ENCODE measurements around the gene C1orf226.
"Not testable (repeated sequence)": the region's sequence is repeated elsewhere in the genome, so short reads cannot be mapped to it uniquely, and the experiment has no call there.

The C1orf226 gene, protein sequence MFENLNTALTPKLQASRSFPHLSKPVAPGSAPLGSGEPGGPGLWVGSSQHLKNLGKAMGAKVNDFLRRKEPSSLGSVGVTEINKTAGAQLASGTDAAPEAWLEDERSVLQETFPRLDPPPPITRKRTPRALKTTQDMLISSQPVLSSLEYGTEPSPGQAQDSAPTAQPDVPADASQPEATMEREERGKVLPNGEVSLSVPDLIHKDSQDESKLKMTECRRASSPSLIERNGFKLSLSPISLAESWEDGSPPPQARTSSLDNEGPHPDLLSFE

DNA sequence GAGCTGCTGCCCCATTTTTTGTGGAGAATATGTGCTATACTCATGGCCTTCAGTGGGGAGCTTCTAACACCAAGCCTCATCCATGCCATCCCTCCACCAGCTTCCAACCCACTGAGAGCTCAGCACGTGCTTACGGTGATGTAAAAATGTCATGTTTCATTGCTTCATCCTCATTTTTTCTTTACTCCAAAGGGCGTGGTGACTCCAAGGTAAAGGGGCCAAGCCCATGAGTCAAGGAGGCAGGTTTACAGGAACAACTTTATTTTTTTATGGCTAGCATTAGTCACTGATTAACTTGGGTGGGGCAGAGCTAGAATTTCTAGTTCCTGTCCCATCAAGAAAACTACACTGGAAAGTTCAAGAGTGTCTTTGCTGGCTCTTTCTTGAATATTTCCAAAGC, at the start of gene C1orf226:
Gene C1orf226, plus strand, starts transcription at position 346 of the 400 bp plus-strand sequence. CDS start 174 bp downstream, outside the sequence.
- H3K36me3 ChIP-seq (ENCODE audit: control insufficient read depth, insufficient read depth, low read length, severe bottlenecking), result no peaks in the 10 kb centered on the region
- no peaks in the 10 kb centered on the region for H3K4me1 ChIP-seq (ENCODE audit: control insufficient read depth, insufficient read depth, low read length)

DNA sequence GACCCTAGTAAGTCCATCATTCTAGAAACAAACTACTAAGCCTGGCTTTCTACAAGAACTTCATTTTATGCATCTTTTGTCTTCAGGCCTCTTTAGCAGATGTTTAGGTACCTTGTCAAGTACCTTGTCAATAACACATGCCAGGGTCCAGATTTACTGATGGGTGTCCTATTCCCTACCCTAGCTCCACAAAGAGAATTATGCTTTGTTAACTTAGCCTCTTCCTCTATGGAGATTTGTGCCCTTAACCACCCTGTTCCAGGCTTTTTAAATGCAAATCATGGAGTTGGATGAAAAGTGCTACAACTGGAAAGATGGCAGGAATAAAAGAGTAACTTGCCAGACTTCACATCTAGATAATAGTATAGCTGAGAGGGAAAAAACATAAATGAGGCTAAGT, 47.5 kb upstream of the C1orf226 start:
- Histone ChIP-seq H3K4me1 (ENCODE audit: control insufficient read depth, insufficient read depth, low read length) (peaks cover 4% of the 10 kb centered on the region), H3K9ac (ENCODE audit: low read length) (no peak overlapping the region), H3K9me3 (ENCODE audit: control insufficient read depth, low read length) (no peaks in the 10 kb centered on the region), H3K27me3 (replicated peaks; ENCODE audit: control insufficient read depth, insufficient read depth, low read length) (peaks cover 27% of the 10 kb centered on the region), H3K4me3 (ENCODE audit: low read length) (no peak overlapping the region), H3K36me3 (ENCODE audit: control insufficient read depth, insufficient read depth, low read length, severe bottlenecking) (no peaks in the 10 kb centered on the region)
- no peak for DNase-seq (ENCODE audit: low read depth)

More for the DNA sequence above, at the start of gene C1orf226:
- Histone ChIP-seq H3K27me3 (replicated peaks; ENCODE audit: control insufficient read depth, insufficient read depth, low read length) (peaks cover 3% of the 10 kb centered on the region), H3K9ac (ENCODE audit: low read length) (no peak within 1 kb of the TSS), H3K4me3 (ENCODE audit: low read length) (no peak within 1 kb of the TSS), H3K9me3 (ENCODE audit: control insufficient read depth, low read length) (no peaks in the 10 kb centered on the region)
- DNase-seq (ENCODE audit: low read depth), result no peak

DNA sequence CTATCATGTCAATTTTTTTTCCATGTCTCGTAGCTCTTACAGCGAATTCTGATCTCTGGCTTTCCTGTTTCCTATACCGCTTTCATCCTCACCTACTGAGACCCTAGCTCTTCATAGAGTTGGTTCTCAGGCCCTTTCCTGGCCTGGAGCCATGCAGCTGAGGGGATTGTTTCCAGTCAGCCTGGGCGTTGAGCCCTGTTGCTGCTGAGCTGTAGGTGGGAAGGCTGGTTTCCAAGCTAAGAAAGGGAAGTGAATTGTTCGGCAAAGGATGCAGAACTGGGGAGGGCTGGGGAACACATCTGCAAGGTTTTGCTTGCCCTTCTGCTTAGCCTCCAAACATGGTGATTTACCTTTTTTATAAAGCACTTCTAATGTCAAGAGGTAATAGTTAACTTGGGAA, 46.4 kb upstream of the C1orf226 start:
- Histone ChIP-seq H3K4me3 (ENCODE audit: low read length) (no peak overlapping the region), H3K4me1 (ENCODE audit: control insufficient read depth, insufficient read depth, low read length) (peaks cover 2% of the 10 kb centered on the region), H3K9me3 (ENCODE audit: control insufficient read depth, low read length) (no peaks in the 10 kb centered on the region), H3K36me3 (ENCODE audit: control insufficient read depth, insufficient read depth, low read length, severe bottlenecking) (no peaks in the 10 kb centered on the region), H3K27me3 (replicated peaks; ENCODE audit: control insufficient read depth, insufficient read depth, low read length) (peaks cover 27% of the 10 kb centered on the region), H3K9ac (ENCODE audit: low read length) (no peak overlapping the region)
- DNase-seq (ENCODE audit: low read depth), result no peak

DNA sequence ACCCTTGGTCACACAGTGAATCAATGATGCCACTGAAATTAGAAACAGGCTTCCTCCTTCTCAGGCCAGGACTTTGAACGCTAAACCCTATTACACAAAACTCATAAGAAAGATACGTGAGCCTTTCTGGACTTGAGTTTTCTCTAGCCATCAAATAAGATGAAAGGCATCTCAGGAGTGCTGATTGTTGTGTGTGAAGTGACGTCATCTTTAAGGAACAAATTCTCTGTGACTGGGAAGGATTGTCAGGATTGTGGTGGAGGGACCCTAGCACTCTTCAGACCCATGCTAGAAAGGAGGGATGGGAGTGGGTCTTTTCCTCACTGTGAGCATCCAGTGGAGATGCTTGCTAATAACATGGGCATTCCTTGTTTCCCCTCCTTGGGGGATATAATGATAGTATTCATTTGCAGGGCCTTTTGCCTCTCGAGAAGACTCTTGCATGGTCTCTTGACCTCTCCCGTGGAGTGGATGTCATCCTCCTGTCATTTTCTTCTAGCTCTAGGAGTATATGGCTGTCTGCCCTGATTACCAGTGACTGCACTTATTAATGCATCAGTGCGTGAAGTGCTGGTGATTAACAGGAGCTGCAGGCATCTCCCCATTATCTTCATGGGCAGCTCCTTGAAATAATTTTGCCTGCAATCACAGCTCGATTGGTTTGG, 44.8 kb upstream of the C1orf226 start:
- no peaks in the 10 kb centered on the region for H3K9me3 ChIP-seq (ENCODE audit: control insufficient read depth, low read length)
- H3K9ac ChIP-seq (ENCODE audit: low read length), result no peak overlapping the region
- H3K4me1 ChIP-seq (ENCODE audit: control insufficient read depth, insufficient read depth, low read length), result no peaks in the 10 kb centered on the region
- no peak overlapping the region for H3K4me3 ChIP-seq (ENCODE audit: low read length)
- DNase-seq (ENCODE audit: low read depth), result no peak
- no peaks in the 10 kb centered on the region for H3K36me3 ChIP-seq (ENCODE audit: control insufficient read depth, insufficient read depth, low read length, severe bottlenecking)
- H3K27me3 ChIP-seq (replicated peaks; ENCODE audit: control insufficient read depth, insufficient read depth, low read length), result peaks cover 31% of the 10 kb centered on the region

DNA sequence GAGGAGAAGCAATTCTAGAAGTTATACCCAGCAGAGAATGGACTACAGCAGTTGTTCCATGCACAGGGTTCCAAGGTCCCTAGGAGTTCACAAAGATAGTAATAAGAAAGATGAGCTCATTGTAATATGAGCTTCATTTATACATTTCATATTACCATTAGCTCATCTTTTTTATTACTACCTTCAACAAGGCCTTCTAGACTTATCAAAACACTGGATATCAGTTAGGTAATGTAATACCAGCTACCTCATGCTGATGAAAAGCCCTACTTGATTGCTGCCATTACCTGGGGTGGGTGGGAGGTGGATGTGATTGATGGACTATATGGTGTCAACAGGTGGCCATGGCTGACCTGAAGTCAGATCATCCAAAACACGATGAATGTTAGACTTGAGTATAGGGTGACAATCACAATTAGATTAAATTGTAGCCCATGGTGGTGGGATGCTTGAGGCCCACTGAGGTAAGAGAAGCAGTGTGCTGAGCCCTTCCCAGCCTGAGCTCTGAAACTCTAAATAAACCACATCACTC, 39.0 kb upstream of the C1orf226 start:
- no peak for DNase-seq (ENCODE audit: low read depth)
- no peaks in the 10 kb centered on the region for H3K36me3 ChIP-seq (ENCODE audit: control insufficient read depth, insufficient read depth, low read length, severe bottlenecking)
- no peak overlapping the region for H3K9ac ChIP-seq (ENCODE audit: low read length)
- peaks cover 7% of the 10 kb centered on the region for H3K27me3 ChIP-seq (replicated peaks; ENCODE audit: control insufficient read depth, insufficient read depth, low read length)
- no peaks in the 10 kb centered on the region for H3K4me1 ChIP-seq (ENCODE audit: control insufficient read depth, insufficient read depth, low read length)
- H3K4me3 ChIP-seq (ENCODE audit: low read length), result no peak overlapping the region
- peaks cover 2% of the 10 kb centered on the region for H3K9me3 ChIP-seq (ENCODE audit: control insufficient read depth, low read length)

DNA sequence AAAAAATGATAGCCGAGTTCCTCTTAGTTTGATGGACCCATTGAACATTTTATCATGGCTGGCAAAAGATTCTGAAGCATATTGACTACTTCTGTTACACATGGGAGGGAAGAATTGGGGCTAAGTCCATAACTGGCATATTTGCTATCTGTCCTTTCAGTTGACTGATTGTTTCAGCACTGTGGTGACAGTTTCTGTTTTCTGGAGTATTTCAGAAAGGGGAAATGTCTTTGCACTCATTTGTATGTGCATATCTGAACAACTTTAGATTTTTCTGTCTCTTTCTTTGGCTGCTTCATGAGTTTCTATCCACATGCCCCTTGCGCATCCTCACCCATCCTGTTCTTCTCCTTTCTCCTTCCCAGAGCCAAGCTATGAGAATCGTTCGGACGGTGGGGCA, 38.1 kb upstream of the C1orf226 start:
- peaks cover 2% of the 10 kb centered on the region for H3K9me3 ChIP-seq (ENCODE audit: control insufficient read depth, low read length)
- H3K9ac ChIP-seq (ENCODE audit: low read length), result no peak overlapping the region
- no peak overlapping the region for H3K4me3 ChIP-seq (ENCODE audit: low read length)
- no peaks in the 10 kb centered on the region for H3K4me1 ChIP-seq (ENCODE audit: control insufficient read depth, insufficient read depth, low read length)
- H3K27me3 ChIP-seq (replicated peaks; ENCODE audit: control insufficient read depth, insufficient read depth, low read length), result peaks cover 4% of the 10 kb centered on the region
- H3K36me3 ChIP-seq (ENCODE audit: control insufficient read depth, insufficient read depth, low read length, severe bottlenecking), result no peaks in the 10 kb centered on the region
- no peak for DNase-seq (ENCODE audit: low read depth)

DNA sequence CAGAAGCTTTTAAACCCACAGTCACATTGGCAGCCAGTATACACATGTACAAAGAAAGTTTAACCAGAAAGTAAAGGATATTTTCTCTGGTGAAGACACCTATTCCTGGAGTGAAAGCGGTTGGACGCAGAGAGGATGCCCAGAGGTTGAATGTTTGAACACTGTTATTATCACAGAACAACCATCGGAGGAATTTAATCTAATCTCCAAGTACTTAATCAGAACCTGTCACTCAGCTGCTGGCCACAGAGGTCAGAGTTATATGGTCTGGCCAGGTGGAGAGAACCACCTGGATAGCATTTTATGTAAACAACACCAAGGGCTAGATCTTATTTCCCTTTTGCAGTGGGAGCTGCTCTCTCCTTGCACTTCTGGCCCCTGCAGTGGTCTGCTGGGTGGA, 34.2 kb upstream of the C1orf226 start:
- Histone ChIP-seq H3K4me1 (ENCODE audit: control insufficient read depth, insufficient read depth, low read length) (no peaks in the 10 kb centered on the region), H3K4me3 (ENCODE audit: low read length) (no peak overlapping the region), H3K27me3 (replicated peaks; ENCODE audit: control insufficient read depth, insufficient read depth, low read length) (no peaks in the 10 kb centered on the region), H3K36me3 (ENCODE audit: control insufficient read depth, insufficient read depth, low read length, severe bottlenecking) (no peaks in the 10 kb centered on the region), H3K9ac (ENCODE audit: low read length) (no peak overlapping the region), H3K9me3 (ENCODE audit: control insufficient read depth, low read length) (peaks cover 2% of the 10 kb centered on the region)
- no peak for DNase-seq (ENCODE audit: low read depth)

DNA sequence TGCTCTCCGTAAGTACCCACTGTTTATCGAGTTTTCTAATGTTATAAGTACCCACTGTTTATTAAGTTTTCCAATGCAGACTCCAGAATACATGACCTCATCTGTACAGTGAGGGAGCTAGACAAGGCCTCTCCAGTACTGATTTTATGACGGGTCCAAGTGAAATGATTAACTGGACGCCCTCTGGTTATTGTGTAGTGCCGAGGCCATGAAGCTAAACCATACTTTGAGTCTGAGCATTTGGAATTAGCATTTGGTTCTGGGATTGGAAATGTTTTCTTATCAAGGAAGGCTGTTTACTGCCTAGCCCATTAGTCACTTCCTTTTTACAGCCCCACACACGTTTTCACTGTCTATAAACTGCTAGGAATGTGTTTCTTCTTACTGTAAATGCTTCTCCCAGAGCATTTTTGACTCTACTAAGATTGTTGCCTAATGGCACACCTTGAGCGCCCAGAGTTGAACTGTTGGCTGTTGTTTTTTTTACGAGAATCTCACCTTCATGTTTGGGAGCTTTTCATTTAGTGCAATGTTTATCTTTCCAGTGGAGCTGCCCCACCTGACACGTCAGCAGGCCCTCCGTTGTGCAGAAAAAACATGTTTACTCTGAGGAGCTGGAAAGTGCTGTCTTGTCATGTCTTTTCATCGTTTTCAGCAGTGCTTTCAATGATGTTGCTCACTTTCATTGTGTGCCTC, 31.7 kb upstream of the C1orf226 start:
- H3K9ac ChIP-seq (ENCODE audit: low read length), result no peak overlapping the region
- H3K27me3 ChIP-seq (replicated peaks; ENCODE audit: control insufficient read depth, insufficient read depth, low read length), result no peaks in the 10 kb centered on the region
- DNase-seq (ENCODE audit: low read depth), result peak; percentile 32
- no peaks in the 10 kb centered on the region for H3K36me3 ChIP-seq (ENCODE audit: control insufficient read depth, insufficient read depth, low read length, severe bottlenecking)
- H3K9me3 ChIP-seq (ENCODE audit: control insufficient read depth, low read length), result no peaks in the 10 kb centered on the region
- H3K4me3 ChIP-seq (ENCODE audit: low read length), result no peak overlapping the region
- H3K4me1 ChIP-seq (ENCODE audit: control insufficient read depth, insufficient read depth, low read length), result no peaks in the 10 kb centered on the region

DNA sequence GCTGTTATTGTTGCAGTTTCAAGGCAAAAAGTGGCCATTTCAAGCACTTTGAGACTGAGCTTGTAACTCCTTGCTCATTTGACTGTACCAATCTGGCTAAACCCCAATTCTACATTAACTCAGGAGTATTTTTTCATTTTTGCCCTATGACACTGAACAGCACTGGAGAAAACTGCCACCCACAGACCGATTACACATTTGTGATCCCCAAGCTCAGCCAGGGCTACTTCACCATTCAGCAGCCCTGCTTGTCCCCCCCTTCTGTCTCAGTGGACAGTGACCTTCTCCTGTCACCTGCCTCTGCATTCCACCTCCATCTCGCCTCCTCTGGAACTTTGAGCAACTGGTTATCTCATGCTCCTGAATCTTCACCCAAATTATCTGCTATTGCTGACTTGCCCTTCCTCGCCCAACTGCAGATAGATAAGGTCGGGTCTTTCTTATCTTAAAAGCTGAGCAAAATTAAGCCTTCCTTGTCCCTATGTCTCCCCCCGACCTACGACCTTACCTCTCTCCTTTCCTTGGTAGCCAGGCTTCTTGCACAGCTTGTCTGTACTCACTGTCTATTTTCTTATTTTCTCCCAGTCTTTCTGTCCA, 30.2 kb upstream of the C1orf226 start:
- no peak overlapping the region for H3K9ac ChIP-seq (ENCODE audit: low read length)
- H3K27me3 ChIP-seq (replicated peaks; ENCODE audit: control insufficient read depth, insufficient read depth, low read length), result no peaks in the 10 kb centered on the region
- no peak overlapping the region for H3K4me3 ChIP-seq (ENCODE audit: low read length)
- no peaks in the 10 kb centered on the region for H3K36me3 ChIP-seq (ENCODE audit: control insufficient read depth, insufficient read depth, low read length, severe bottlenecking)
- H3K4me1 ChIP-seq (ENCODE audit: control insufficient read depth, insufficient read depth, low read length), result no peaks in the 10 kb centered on the region
- no peaks in the 10 kb centered on the region for H3K9me3 ChIP-seq (ENCODE audit: control insufficient read depth, low read length)
- no peak for DNase-seq (ENCODE audit: low read depth)

DNA sequence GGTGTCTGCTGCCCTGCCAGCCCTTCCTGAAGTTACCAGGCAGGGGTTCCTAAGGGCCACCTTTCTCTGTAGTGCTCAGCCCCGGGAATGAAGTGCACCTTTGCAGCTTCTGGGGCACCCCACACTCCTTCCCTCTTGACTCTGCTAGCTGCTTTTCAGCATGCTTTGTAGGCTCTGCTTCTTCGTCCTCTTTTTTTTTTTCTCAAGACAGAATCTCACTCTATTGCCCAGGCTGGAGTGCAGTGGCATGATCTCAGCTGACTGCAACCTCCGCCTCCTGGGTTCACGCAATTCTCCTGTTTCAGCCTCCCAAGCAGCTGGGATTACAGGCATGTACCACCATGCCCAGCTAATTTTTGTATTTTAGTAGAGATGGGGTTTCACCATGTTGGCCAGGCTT, 29.7 kb upstream of the C1orf226 start:
- not testable (repeated sequence) for H3K4me1 ChIP-seq (ENCODE audit: control insufficient read depth, insufficient read depth, low read length); H3K36me3 ChIP-seq (ENCODE audit: control insufficient read depth, insufficient read depth, low read length, severe bottlenecking); DNase-seq (ENCODE audit: low read depth); H3K9me3 ChIP-seq (ENCODE audit: control insufficient read depth, low read length); H3K9ac ChIP-seq (ENCODE audit: low read length); H3K27me3 ChIP-seq (replicated peaks; ENCODE audit: control insufficient read depth, insufficient read depth, low read length); H3K4me3 ChIP-seq (ENCODE audit: low read length)

DNA sequence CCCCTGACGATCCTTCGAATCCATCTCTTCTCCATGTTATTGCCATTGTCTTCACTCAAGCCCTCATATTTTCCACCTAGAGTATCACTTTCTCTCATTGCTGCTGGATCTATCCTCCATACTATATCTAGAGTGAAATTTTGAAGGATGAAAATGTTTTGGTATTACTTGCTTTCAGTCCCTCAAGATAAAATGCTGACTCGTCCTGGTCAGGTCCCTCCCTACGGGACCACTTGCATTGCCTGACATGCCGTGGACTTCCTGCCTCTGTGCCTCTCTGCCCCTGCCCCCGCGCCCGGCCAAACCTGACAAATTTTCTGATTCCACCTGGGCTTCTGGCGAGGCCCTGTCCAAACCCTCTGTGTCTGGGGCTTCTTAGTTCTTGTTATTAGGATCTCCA, 28.4 kb upstream of the C1orf226 start:
- Histone ChIP-seq H3K27me3 (replicated peaks; ENCODE audit: control insufficient read depth, insufficient read depth, low read length) (no peaks in the 10 kb centered on the region), H3K36me3 (ENCODE audit: control insufficient read depth, insufficient read depth, low read length, severe bottlenecking) (no peaks in the 10 kb centered on the region), H3K9me3 (ENCODE audit: control insufficient read depth, low read length) (no peaks in the 10 kb centered on the region), H3K4me1 (ENCODE audit: control insufficient read depth, insufficient read depth, low read length) (no peaks in the 10 kb centered on the region), H3K4me3 (ENCODE audit: low read length) (no peak overlapping the region), H3K9ac (ENCODE audit: low read length) (no peak overlapping the region)
- no peak for DNase-seq (ENCODE audit: low read depth)

All from adipocyte (in vitro differentiated cells).